A673 (cell line): Measurements from ENCODE around the gene SPATS2.

Experiments used
- CTCF ChIP-seq: fragments of 300-800, 200-600 bp; sonication (generic); conservative IDR thresholded peaks from 2 replicates; pipeline ENCODE4 v1.5.1; 2017; ENCODE audit warnings: low read depth, mild to moderate bottlenecking, antibody characterized with exemption, low read length, moderate library complexity, mixed read lengths
- EZH2 ChIP-seq: fragments of 200-600 bp; sonication (generic); IDR thresholded peaks from 2 replicates; pipeline ENCODE4 v1.6.1; 2017; ENCODE audit warnings: borderline replicate concordance, low read depth, mild to moderate bottlenecking, mixed read lengths, antibody characterized with exemption, low read length; ENCODE audit not compliant: poor library complexity, severe bottlenecking

GRCh38 chr12:49342066-49342913 lies 25.0 kb upstream of the SPATS2 start:
- no peak for TF ChIP-seq EZH2
- TF ChIP-seq CTCF, result peak; percentile 95
